ENCODE results near the gene CFAP45. TPM values are rescaled to one million over a fixed set of nuclear protein-coding genes. Genes with fewer than 3 reads are reported as not detected.

CFAP45 gene
- 0.14 and 0.34 TPM in 2 replicates for total RNA-seq

GRCh38 chr1:159900086-159900680, at the start of gene CFAP45:
Gene CFAP45, minus strand, starts transcription at chr1:159900165. Its CDS starts 67 bp downstream, at chr1:159900098.

GRCh38 chr1:159945483-159946241, 45.7 kb upstream of the CFAP45 start, which contains the start of gene IGSF9:
Gene IGSF9, minus strand, starts transcription at chr1:159945613. Its CDS starts 2,159 bp downstream, at chr1:159943454.

GRCh38 chr1:159924791-159925718, 25.1 kb upstream of the CFAP45 start, which contains the start of gene TAGLN2:
Gene TAGLN2, minus strand, starts transcription at chr1:159925507. Its CDS starts 4,998 bp downstream, at chr1:159920509.

GRCh38 chr1:159862557-159862956, 37.4 kb downstream of the CFAP45 start, which contains the start of gene VSIG8:
Gene VSIG8, minus strand, starts transcription at chr1:159862657. Its CDS starts 136 bp downstream, at chr1:159862521.

GRCh38 chr1:159826441-159827101, 73.4 kb downstream of the CFAP45 start, which contains the start of gene SLAMF8:
Gene SLAMF8, plus strand, starts transcription at chr1:159826873. Its CDS starts 26 bp downstream, at chr1:159826899.

Other genes starting within 250 kb of the CFAP45 start
- not detected in 2 replicates for gene CRP, start 185.6 kb downstream of the CFAP45 start, total RNA-seq
- gene DUSP23, start 119.2 kb downstream of the CFAP45 start, total RNA-seq = 29.4 and 46.0 TPM in 2 replicates
- not detected in 2 replicates for gene FCRL6, start 97.8 kb downstream of the CFAP45 start, total RNA-seq
- gene SLAMF8, start 73.3 kb downstream of the CFAP45 start, total RNA-seq = not detected in 2 replicates
- gene VSIG8, start 37.5 kb downstream of the CFAP45 start, total RNA-seq = 0.34 TPM in 1 of 2 replicates, not detected in the other
- gene TAGLN2, start 25.3 kb upstream of the CFAP45 start, total RNA-seq = 168 and 336 TPM in 2 replicates
- 3.1 and 20.9 TPM in 2 replicates for gene IGSF9, start 45.4 kb upstream of the CFAP45 start, total RNA-seq
- gene SLAMF9, start 54.1 kb upstream of the CFAP45 start, total RNA-seq = 0.14 and 6.8 TPM in 2 replicates
- 3.2 and 3.8 TPM in 2 replicates for gene PIGM, start 131.8 kb upstream of the CFAP45 start, total RNA-seq
- gene KCNJ10, start 170.0 kb upstream of the CFAP45 start, total RNA-seq = not detected in 2 replicates
- gene KCNJ9, start 181.4 kb upstream of the CFAP45 start, total RNA-seq = under 0.01 TPM in 2 replicates
- 37.9 and 79.6 TPM in 2 replicates for gene IGSF8, start 198.5 kb upstream of the CFAP45 start, total RNA-seq
- not detected in 2 replicates for gene ATP1A2, start 215.6 kb upstream of the CFAP45 start, total RNA-seq

All from nasal cavity respiratory epithelium epithelial cell of viscerocranial mucosa (primary cell).